Measurements from ENCODE around the gene LHPP. TPM values are rescaled to one million over a fixed set of nuclear protein-coding genes. Genes with fewer than 3 reads are reported as not detected.

Gene LHPP
- total and polyA plus RNA-seq, 2 experiments from 2014 or later: 19.0 to 22.9 TPM

DNA sequence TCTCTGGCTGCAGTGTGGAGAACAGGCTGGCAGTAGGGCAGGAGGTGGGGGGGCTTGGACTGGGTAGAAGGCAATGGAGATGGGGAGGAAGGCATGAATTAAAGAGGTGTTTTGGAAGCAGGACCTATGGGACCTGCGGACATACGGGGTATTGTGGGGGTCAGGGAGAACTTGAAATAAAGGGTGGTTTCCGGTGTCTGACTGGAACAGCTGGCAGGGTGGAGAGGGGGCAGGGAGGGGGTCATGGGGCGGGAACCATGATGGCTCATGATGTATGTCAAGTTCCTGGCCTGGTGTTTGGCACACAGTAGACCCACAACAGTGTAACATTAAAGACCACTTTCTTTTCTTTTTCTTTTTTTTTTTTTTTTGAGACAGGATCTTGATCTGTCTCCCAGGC is 5.5 kb downstream of the LHPP start:
- Histone ChIP-seq H4K20me1 (ENCODE audit: insufficient read depth) (no peaks in the 10 kb centered on the region), H3K4me1 (ENCODE audit: insufficient read depth) (no peaks in the 10 kb centered on the region), H2AFZ (no peak overlapping the region), H3K36me3 (ENCODE audit: low read depth) (no peaks in the 10 kb centered on the region), H3K4me2 (ENCODE audit: unreplicated experiment) (no peak overlapping the region), H3K9me3 (ENCODE audit: low read depth) (no peaks in the 10 kb centered on the region), H3K4me3 (no peak overlapping the region), H3K27ac (no peak overlapping the region), H3F3A (ENCODE audit: insufficient read depth) (no peaks in the 10 kb centered on the region), H3K9ac (no peak overlapping the region), H3K79me2 (ENCODE audit: insufficient read depth) (no peaks in the 10 kb centered on the region), H3K27me3 (replicated peaks; ENCODE audit: insufficient read depth) (no peaks in the 10 kb centered on the region), H3K9me2 (ENCODE audit: insufficient read depth) (no peaks in the 10 kb centered on the region)
- in situ Hi-C loops (cut with MboI): no loop called here
- 65 to 66% methylated on average over 4 of the region's 4 CpGs for WGBS, 2 experiments (ENCODE audit: low coverage in 1 of 2, low lambda C conversion rate in 2 of 2, missing lambda C conversion rate in 2 of 2)
- no peak for DNase-seq
- TF ChIP-seq EZH2 (IDR thresholded peaks at IDR 0.05; ENCODE audit: insufficient read depth, poor library complexity, severe bottlenecking) (no peak), EZH2phosphoT487 (IDR thresholded peaks at IDR 0.05; ENCODE audit: insufficient read depth, low read depth) (no peak)

GRCh38 chr10:124468624-124469023 is 7.0 kb downstream of the LHPP start:
- in situ Hi-C loops (cut with MboI): no loop called here
- H4K20me1 ChIP-seq (ENCODE audit: insufficient read depth): no peaks in the 10 kb centered on the region
- 84 to 87% methylated on average over 13 of the region's 13 CpGs for WGBS, 2 experiments (ENCODE audit: low coverage in 1 of 2, low lambda C conversion rate in 2 of 2, missing lambda C conversion rate in 2 of 2)
- H3K9ac ChIP-seq: no peak overlapping the region
- H3K9me3 ChIP-seq (ENCODE audit: low read depth): no peaks in the 10 kb centered on the region
- H3K4me2 ChIP-seq (ENCODE audit: unreplicated experiment): no peak overlapping the region
- DNase-seq: no peak
- H3K27me3 ChIP-seq (replicated peaks; ENCODE audit: insufficient read depth): no peaks in the 10 kb centered on the region
- no peak for TF ChIP-seq EZH2phosphoT487 (IDR thresholded peaks at IDR 0.05; ENCODE audit: insufficient read depth, low read depth)
- no peak for TF ChIP-seq EZH2 (IDR thresholded peaks at IDR 0.05; ENCODE audit: insufficient read depth, poor library complexity, severe bottlenecking)
- no peak overlapping the region for H3K27ac ChIP-seq
- no peak overlapping the region for H2AFZ ChIP-seq
- no peaks in the 10 kb centered on the region for H3K79me2 ChIP-seq (ENCODE audit: insufficient read depth)
- no peaks in the 10 kb centered on the region for H3F3A ChIP-seq (ENCODE audit: insufficient read depth)
- H3K4me1 ChIP-seq (ENCODE audit: insufficient read depth): no peaks in the 10 kb centered on the region
- H3K9me2 ChIP-seq (ENCODE audit: insufficient read depth): no peaks in the 10 kb centered on the region
- no peaks in the 10 kb centered on the region for H3K36me3 ChIP-seq (ENCODE audit: low read depth)
- no peak overlapping the region for H3K4me3 ChIP-seq

GRCh38 chr10:124469956-124470484 is 8.4 kb downstream of the LHPP start:
- Histone ChIP-seq H3K9me2 (ENCODE audit: insufficient read depth) (no peaks in the 10 kb centered on the region), H3K27me3 (replicated peaks; ENCODE audit: insufficient read depth) (no peaks in the 10 kb centered on the region), H3K4me2 (ENCODE audit: unreplicated experiment) (no peak overlapping the region), H2AFZ (no peak overlapping the region), H3F3A (ENCODE audit: insufficient read depth) (no peaks in the 10 kb centered on the region), H4K20me1 (ENCODE audit: insufficient read depth) (no peaks in the 10 kb centered on the region), H3K4me3 (no peak overlapping the region), H3K79me2 (ENCODE audit: insufficient read depth) (no peaks in the 10 kb centered on the region), H3K27ac (no peak overlapping the region), H3K9me3 (ENCODE audit: low read depth) (no peaks in the 10 kb centered on the region), H3K36me3 (ENCODE audit: low read depth) (no peaks in the 10 kb centered on the region), H3K4me1 (ENCODE audit: insufficient read depth) (no peaks in the 10 kb centered on the region), H3K9ac (no peak overlapping the region)
- in situ Hi-C loops (cut with MboI): no loop called here
- DNase-seq: no peak
- WGBS, 2 experiments (ENCODE audit: low coverage in 1 of 2, low lambda C conversion rate in 2 of 2, missing lambda C conversion rate in 2 of 2): 72 to 77% methylated on average over 20 of the region's 20 CpGs
- TF ChIP-seq EZH2phosphoT487 (IDR thresholded peaks at IDR 0.05; ENCODE audit: insufficient read depth, low read depth) (no peak), EZH2 (IDR thresholded peaks at IDR 0.05; ENCODE audit: insufficient read depth, poor library complexity, severe bottlenecking) (no peak)

DNA sequence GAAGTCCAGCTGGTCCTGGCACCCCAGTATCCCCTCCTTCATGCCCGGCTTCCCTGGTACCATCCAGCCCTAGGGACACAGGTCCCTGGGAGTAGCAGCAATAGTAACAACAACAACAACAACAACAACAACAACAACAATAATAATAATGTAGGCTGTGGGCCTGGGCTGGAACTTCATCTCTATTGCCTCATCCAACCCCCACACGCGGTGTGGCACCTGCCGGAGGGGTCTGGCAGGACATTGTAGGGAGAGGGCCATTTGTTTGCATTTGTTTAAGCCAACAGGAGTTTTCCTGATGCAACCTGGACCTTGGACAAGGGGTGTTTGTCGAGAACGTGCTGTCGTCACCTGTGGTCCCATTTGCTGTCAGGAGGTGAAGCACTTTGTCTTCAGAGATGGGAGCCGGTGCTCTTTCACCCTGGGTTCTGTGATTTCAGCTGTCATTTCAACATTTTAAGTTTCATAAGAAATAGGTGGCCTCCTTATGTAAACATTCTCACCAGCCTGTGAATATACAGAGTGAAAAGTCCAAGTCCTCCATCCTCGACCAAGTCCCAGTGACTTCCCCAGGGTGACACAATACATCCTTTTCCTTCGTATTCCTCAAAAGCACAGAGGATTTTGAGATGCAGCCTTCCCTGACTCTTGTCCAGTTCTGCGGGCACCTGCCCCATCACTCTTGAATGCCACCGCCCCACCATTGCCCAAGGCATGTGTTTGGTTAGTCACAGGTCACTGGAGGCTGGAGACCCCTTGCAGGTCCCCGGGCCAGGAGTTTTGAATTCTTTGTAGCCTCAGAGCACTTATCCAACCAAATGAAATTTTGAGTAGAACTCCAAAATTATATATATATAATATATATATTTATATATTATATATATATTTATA is 9.2 kb downstream of the LHPP start:
- H3F3A ChIP-seq (ENCODE audit: insufficient read depth): no peaks in the 10 kb centered on the region
- no peak for DNase-seq
- H3K4me1 ChIP-seq (ENCODE audit: insufficient read depth): no peaks in the 10 kb centered on the region
- in situ Hi-C loops (cut with MboI): no loop called here
- H2AFZ ChIP-seq: no peak overlapping the region
- no peak overlapping the region for H3K9ac ChIP-seq
- no peak for TF ChIP-seq EZH2 (IDR thresholded peaks at IDR 0.05; ENCODE audit: insufficient read depth, poor library complexity, severe bottlenecking)
- TF ChIP-seq EZH2phosphoT487 (IDR thresholded peaks at IDR 0.05; ENCODE audit: insufficient read depth, low read depth): no peak
- H4K20me1 ChIP-seq (ENCODE audit: insufficient read depth): no peaks in the 10 kb centered on the region
- H3K4me2 ChIP-seq (ENCODE audit: unreplicated experiment): no peak overlapping the region
- H3K9me2 ChIP-seq (ENCODE audit: insufficient read depth): no peaks in the 10 kb centered on the region
- no peaks in the 10 kb centered on the region for H3K79me2 ChIP-seq (ENCODE audit: insufficient read depth)
- no peaks in the 10 kb centered on the region for H3K36me3 ChIP-seq (ENCODE audit: low read depth)
- H3K4me3 ChIP-seq: no peak overlapping the region
- 94% methylated on average over 13 of the region's 13 CpGs for WGBS, 2 experiments (ENCODE audit: low coverage in 1 of 2, low lambda C conversion rate in 2 of 2, missing lambda C conversion rate in 2 of 2)
- no peaks in the 10 kb centered on the region for H3K9me3 ChIP-seq (ENCODE audit: low read depth)
- no peaks in the 10 kb centered on the region for H3K27me3 ChIP-seq (replicated peaks; ENCODE audit: insufficient read depth)
- H3K27ac ChIP-seq: no peak overlapping the region

Data from GM23248 (cell line).